Measurements from ENCODE around the gene OR2G2. TPM values are rescaled to one million over a fixed set of nuclear protein-coding genes. Genes with fewer than 3 reads are reported as not detected.

OR2G2 gene
- not detected in 2 replicates for total RNA-seq

GRCh38 chr1:247588060-247588459 lies at the start of gene OR2G2:
Gene OR2G2, plus strand, starts transcription at chr1:247588360. Its CDS starts 0 bp downstream, at chr1:247588360.

GRCh38 chr1:247548769-247549182 lies 39.4 kb upstream of the OR2G2 start, which contains the start of gene GCSAML:
Gene GCSAML, plus strand, starts transcription at chr1:247549134. Its CDS starts 58 bp downstream, at chr1:247549192.

GRCh38 chr1:247605286-247605685 lies 17.1 kb downstream of the OR2G2 start, which contains the start of gene OR2G3:
Gene OR2G3, plus strand, starts transcription at chr1:247605586. Its CDS starts 0 bp downstream, at chr1:247605586.

Small RNA genes within 50 kb of the gene (small RNA-seq; reads per million reads assigned to genes)
- gene RF00026, result not detected

Other genes starting within 250 kb of the OR2G2 start
- under 0.01 and 0.13 TPM in 2 replicates for gene NLRP3, start 172.2 kb upstream of the OR2G2 start, total RNA-seq
- not detected in 2 replicates for gene OR2B11, start 130.3 kb upstream of the OR2G2 start, total RNA-seq
- gene OR2C3, start 51.9 kb upstream of the OR2G2 start, total RNA-seq, result under 0.01 TPM in 1 of 2 replicates, not detected in the other
- gene GCSAML, start 39.2 kb upstream of the OR2G2 start, total RNA-seq, result not detected in 2 replicates
- gene OR2G3, start 17.2 kb downstream of the OR2G2 start, total RNA-seq, result not detected in 2 replicates
- gene OR13G1, start 91.4 kb downstream of the OR2G2 start, total RNA-seq, result not detected in 2 replicates
- not detected in 2 replicates for gene OR6F1, start 128.3 kb downstream of the OR2G2 start, total RNA-seq
- gene OR14K1, start 150.3 kb downstream of the OR2G2 start, total RNA-seq, result not detected in 2 replicates
- gene OR14A2, start 159.8 kb downstream of the OR2G2 start, total RNA-seq, result not detected in 2 replicates
- gene OR1C1, start 172.2 kb downstream of the OR2G2 start, total RNA-seq, result not detected in 2 replicates
- not detected in 2 replicates for gene OR14A16, start 235.8 kb downstream of the OR2G2 start, total RNA-seq